PC-9 (cell line): Measurements from ENCODE around the gene KCNG4. TPM values are rescaled to one million over a fixed set of nuclear protein-coding genes. Genes with fewer than 3 reads are reported as not detected.

ENCODE experiments used
- BruUV-seq: library from RNA; stranded (reverse); fragments of 400-500 nt; replicated peaks from 2 replicates; lab custom pipeline; 2021; lab: Mats Ljungman, UMichigan
- CTCF ChIA-PET: fragments of 300-600 bp; sonication (Branson Sonifier 250); formaldehyde crosslinking; loops from one replicate; lab custom pipeline; 2022; ENCODE audit warnings: antibody characterized with exemption; lab: Charles Lee
- POLR2A ChIA-PET: fragments of 300-600 bp; sonication (Branson Sonifier 250); formaldehyde crosslinking; loops from one replicate; lab custom pipeline; 2022; ENCODE audit warnings: antibody characterized with exemption; ENCODE audit not compliant: unreplicated experiment; lab: Charles Lee
- DNase-seq, 2 experiments: peaks; one replicate each; pipeline versions ENCODE4 v3.0.0 to v3.0.0-alpha.2; 2015 to 2022; ENCODE audit warnings: mixed read lengths in 1 of 2
- H2AFZ ChIP-seq: fragments of 200-600 bp; sonication (generic); 2 replicates; pipeline ENCODE4 v1.8.1; 2017; ENCODE audit warnings: antibody characterized with exemption
- H3F3A ChIP-seq: fragments of 200-600 bp; sonication (generic); 2 replicates; pipeline ENCODE4 v1.8.1; 2017; ENCODE audit warnings: antibody characterized with exemption, mild to moderate bottlenecking, low read depth; ENCODE audit not compliant: insufficient read depth
- H3K27ac ChIP-seq: fragments of 200-600 bp; sonication (generic); 2 replicates; pipeline ENCODE4 v1.6.1; 2016; ENCODE audit warnings: mixed run types
- H3K27me3 ChIP-seq: fragments of 200-600 bp; sonication (generic); 2 replicates; pipeline ENCODE4 v1.6.1; 2016; ENCODE audit warnings: low read depth, mixed run types; ENCODE audit not compliant: insufficient read depth
- H3K36me3 ChIP-seq: fragments of 200-600 bp; sonication (generic); 2 replicates; pipeline ENCODE4 v1.6.1; 2016; ENCODE audit warnings: low read depth, mixed run types
- H3K4me1 ChIP-seq: fragments of 200-600 bp; sonication (generic); replicated peaks from 2 replicates; pipeline ENCODE4 v1.6.1; 2016; ENCODE audit warnings: mixed run types; ENCODE audit not compliant: insufficient read depth
- H3K4me2 ChIP-seq: fragments of 200-600 bp; sonication (generic); 2 replicates; pipeline ENCODE4 v1.6.1; 2017; ENCODE audit warnings: mixed run types
- H3K4me3 ChIP-seq: fragments of 200-600 bp; sonication (generic); 2 replicates; pipeline ENCODE4 v1.6.1; 2016; ENCODE audit warnings: mixed run types
- H3K79me2 ChIP-seq: fragments of 200-600 bp; sonication (generic); 2 replicates; pipeline ENCODE4 v1.6.1; 2017; ENCODE audit warnings: low read depth, mixed run types
- H3K9me2 ChIP-seq: fragments of 200-600 bp; sonication (generic); 2 replicates; pipeline ENCODE4 v1.8.1; 2017; ENCODE audit warnings: mild to moderate bottlenecking; ENCODE audit not compliant: insufficient read depth
- H3K9me3 ChIP-seq: fragments of 200-600 bp; sonication (generic); 2 replicates; pipeline ENCODE4 v1.8.1; 2016; ENCODE audit warnings: low read depth; ENCODE audit not compliant: insufficient read depth
- H4K20me1 ChIP-seq: fragments of 200-600 bp; sonication (generic); 2 replicates; pipeline ENCODE4 v1.8.1; 2017; ENCODE audit not compliant: insufficient read depth
- EZH2 ChIP-seq: fragments of 200-600 bp; sonication (generic); IDR thresholded peaks from 2 replicates; pipeline ENCODE4 v1.8.0; 2017; ENCODE audit warnings: antibody characterized with exemption, low read depth
- intact Hi-C: fragments of 100-400 bp; cut with micrococcal nuclease; formaldehyde crosslinking; loops from one replicate; pipeline ENCODE4 v1.10.0; 2022; ENCODE audit not compliant: unreplicated experiment
- total RNA-seq: library from RNA; stranded (reverse); gene quantifications from 2 replicates; pipeline ENCODE4 v1.2.3, GENCODE V29; 2021
- TF ChIP-seq, protein P1 (sequence below): fragments of 200-600 bp; sonication (generic); conservative IDR thresholded peaks from 2 replicates; pipeline ENCODE4 v1.6.1; 2017; ENCODE audit warnings: mixed run types, antibody characterized with exemption, mild to moderate bottlenecking, moderate library complexity

Gene KCNG4
- total RNA-seq, 1 experiment from 2014 or later = not detected

DNA sequence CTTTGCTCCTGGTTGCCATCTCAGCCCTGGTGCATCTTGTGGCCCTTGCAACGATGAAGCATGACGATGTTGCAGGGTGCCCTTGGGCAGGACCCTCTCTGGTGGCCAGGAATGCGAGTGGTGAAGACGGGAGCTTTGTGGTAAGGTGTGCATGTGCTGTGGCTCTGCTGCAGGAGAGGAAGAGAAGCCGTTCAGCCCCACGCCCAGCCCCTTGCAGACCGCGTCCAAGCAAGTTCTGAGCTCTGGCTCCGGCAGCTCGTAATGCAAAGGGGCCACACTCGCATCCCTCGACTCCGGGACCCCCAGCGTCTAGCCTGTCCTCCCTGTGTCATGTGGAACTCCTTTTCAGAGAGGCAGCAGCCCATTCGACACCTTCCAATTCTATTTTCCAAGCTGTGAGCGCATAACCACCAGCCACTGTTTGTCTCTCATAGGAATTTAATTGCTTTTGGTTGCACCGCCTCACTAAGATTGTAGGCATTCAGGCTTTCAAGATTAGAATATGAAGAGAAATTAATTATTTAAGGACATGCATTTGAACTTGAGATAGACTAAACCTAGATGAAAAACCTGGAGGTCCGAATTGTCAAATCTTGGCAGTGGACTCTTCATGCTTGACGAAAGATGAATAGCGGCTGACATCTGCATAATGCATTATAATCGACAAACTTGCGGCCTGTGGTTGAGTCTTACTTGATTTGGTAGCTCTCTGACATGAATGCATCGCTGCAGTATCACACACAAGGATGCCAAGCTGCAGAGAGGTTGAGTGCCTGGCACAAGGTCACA is 21.1 kb upstream of the KCNG4 start:
- BruUV-seq = no TSS peak
- H3K79me2 ChIP-seq = no peaks in the 10 kb centered on the region
- intact Hi-C loops = no loop called here
- POLR2A ChIA-PET = no interaction called here
- no peaks in the 10 kb centered on the region for H3K9me3 ChIP-seq
- CTCF ChIA-PET = no interaction called here
- TF ChIP-seq, protein P1, sequence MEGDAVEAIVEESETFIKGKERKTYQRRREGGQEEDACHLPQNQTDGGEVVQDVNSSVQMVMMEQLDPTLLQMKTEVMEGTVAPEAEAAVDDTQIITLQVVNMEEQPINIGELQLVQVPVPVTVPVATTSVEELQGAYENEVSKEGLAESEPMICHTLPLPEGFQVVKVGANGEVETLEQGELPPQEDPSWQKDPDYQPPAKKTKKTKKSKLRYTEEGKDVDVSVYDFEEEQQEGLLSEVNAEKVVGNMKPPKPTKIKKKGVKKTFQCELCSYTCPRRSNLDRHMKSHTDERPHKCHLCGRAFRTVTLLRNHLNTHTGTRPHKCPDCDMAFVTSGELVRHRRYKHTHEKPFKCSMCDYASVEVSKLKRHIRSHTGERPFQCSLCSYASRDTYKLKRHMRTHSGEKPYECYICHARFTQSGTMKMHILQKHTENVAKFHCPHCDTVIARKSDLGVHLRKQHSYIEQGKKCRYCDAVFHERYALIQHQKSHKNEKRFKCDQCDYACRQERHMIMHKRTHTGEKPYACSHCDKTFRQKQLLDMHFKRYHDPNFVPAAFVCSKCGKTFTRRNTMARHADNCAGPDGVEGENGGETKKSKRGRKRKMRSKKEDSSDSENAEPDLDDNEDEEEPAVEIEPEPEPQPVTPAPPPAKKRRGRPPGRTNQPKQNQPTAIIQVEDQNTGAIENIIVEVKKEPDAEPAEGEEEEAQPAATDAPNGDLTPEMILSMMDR = no peak
- TF ChIP-seq EZH2 = no peak
- no peaks in the 10 kb centered on the region for H3K27me3 ChIP-seq
- H3K27ac ChIP-seq = no peak overlapping the region
- no peaks in the 10 kb centered on the region for H3F3A ChIP-seq
- no peak overlapping the region for H3K4me2 ChIP-seq
- no peaks in the 10 kb centered on the region for H3K36me3 ChIP-seq
- no peak overlapping the region for H3K4me3 ChIP-seq
- no peak overlapping the region for H2AFZ ChIP-seq
- H3K9me2 ChIP-seq = no peaks in the 10 kb centered on the region
- no peaks in the 10 kb centered on the region for H3K4me1 ChIP-seq
- H4K20me1 ChIP-seq = no peaks in the 10 kb centered on the region
- DNase-seq = no peak

DNA sequence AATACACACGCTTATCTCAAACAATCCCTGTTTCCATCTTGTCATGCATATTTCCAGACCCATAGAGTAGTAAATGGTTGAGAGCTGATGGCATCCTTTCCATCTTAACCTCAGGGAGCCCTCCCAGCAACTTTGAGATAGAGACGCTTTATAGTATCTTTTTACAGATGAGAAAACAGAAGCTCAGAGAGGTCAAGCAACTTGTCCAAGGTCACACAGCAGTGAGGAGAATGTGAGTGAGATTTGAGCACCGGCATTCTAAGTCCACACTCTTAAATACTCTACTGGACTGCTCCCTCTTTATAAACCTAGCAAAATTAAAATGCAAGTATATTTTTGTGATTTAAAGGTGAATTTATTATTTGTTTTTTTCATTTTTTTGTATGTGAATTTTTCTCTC is 19.9 kb upstream of the KCNG4 start:
- intact Hi-C loops = no loop called here
- no peak for DNase-seq
- H2AFZ ChIP-seq = no peak overlapping the region
- H3K27me3 ChIP-seq = no peaks in the 10 kb centered on the region
- H3K9me2 ChIP-seq = no peaks in the 10 kb centered on the region
- H4K20me1 ChIP-seq = no peaks in the 10 kb centered on the region
- no TSS peak for BruUV-seq
- H3K4me3 ChIP-seq = no peak overlapping the region
- no peaks in the 10 kb centered on the region for H3K9me3 ChIP-seq
- ChIA-PET POLR2A (no interaction called here), CTCF (no interaction called here)
- no peaks in the 10 kb centered on the region for H3F3A ChIP-seq
- no peak overlapping the region for H3K27ac ChIP-seq
- H3K36me3 ChIP-seq = no peaks in the 10 kb centered on the region
- TF ChIP-seq EZH2 = no peak
- TF ChIP-seq, protein P1 = no peak
- no peaks in the 10 kb centered on the region for H3K4me1 ChIP-seq
- H3K4me2 ChIP-seq = no peak overlapping the region
- H3K79me2 ChIP-seq = no peaks in the 10 kb centered on the region

DNA sequence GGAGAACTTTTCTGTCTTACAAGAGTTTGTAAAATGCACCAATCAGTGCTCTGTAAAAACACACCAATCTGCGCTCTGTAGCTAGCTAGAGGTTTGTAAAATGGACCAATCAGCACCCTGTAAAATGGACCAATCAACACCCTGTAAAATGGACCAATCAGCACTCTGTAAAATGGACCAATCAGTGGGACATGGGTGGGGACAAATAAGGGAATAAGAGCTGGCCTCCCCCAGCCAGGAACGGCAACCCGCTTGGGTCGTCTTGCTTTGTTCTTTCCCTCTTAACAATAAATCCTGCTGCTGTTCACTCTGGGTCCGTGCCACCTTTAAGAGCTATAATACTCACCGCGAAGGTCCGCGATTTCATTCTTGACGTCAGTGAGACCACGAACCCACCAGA is 18.5 kb upstream of the KCNG4 start:
- H3K79me2 ChIP-seq = no peaks in the 10 kb centered on the region
- no peaks in the 10 kb centered on the region for H3F3A ChIP-seq
- H3K27ac ChIP-seq = no peak overlapping the region
- no peak overlapping the region for H3K4me3 ChIP-seq
- H3K9me3 ChIP-seq = no peaks in the 10 kb centered on the region
- no peaks in the 10 kb centered on the region for H3K4me1 ChIP-seq
- intact Hi-C loops = no loop called here
- no TSS peak for BruUV-seq
- H3K36me3 ChIP-seq = no peaks in the 10 kb centered on the region
- no peak overlapping the region for H3K4me2 ChIP-seq
- TF ChIP-seq, protein P1 = no peak
- no peak for TF ChIP-seq EZH2
- no peak overlapping the region for H2AFZ ChIP-seq
- no peaks in the 10 kb centered on the region for H3K9me2 ChIP-seq
- H3K27me3 ChIP-seq = no peaks in the 10 kb centered on the region
- CTCF ChIA-PET = no interaction called here
- H4K20me1 ChIP-seq = no peaks in the 10 kb centered on the region
- POLR2A ChIA-PET = no interaction called here
- DNase-seq = no peak
